Prostate gland (tissue), 2 donors: Measurements from ENCODE around the gene MFF.

ENCODE experiments used
- POLR2A ChIP-seq: fragments of 450-650 bp; IDR thresholded peaks from one replicate; pipeline ENCODE4 v1.6.1; 2016; ENCODE audit warnings: antibody characterized with exemption, mild to moderate bottlenecking
- POLR2AphosphoS5 ChIP-seq: sonication (generic); formaldehyde crosslinking; IDR thresholded peaks from one replicate; pipeline ENCODE4 v1.6.1; 2017; ENCODE audit warnings: antibody characterized with exemption
- TF ChIP-seq, protein P1 (sequence below), 4 experiments: fragments of 200-600 bp in 2 of 4; fragments of 450-650 bp in 2 of 4; sonication (generic) in 2 of 4; IDR thresholded peaks; 1 replicate in 3 of 4; 2 replicates in 1 of 4; pipeline ENCODE4 v1.5.1; 2016 to 2019; ENCODE audit warnings: antibody characterized with exemption in 4 of 4, mild to moderate bottlenecking in 2 of 4, moderate library complexity in 2 of 4

DNA sequence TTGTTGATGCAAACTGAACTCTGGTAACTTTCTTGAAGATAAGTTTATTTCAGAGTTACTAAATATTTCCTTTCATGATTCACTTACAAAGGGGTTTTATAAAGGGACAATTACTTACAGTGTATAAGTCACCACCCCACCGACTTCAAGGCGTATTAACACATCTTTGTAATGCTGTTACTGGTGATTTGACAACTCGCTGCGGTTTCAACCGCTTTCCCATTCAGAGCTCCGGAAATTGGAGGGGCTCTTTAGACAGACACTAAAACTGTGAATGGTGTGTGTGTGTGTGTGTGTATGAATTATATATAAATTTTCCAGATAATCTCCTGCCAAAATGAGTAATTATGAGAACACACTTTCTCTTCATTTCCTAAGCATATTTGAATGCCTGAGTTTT is 49.1 kb downstream of the MFF start:
- TF ChIP-seq, protein P1, sequence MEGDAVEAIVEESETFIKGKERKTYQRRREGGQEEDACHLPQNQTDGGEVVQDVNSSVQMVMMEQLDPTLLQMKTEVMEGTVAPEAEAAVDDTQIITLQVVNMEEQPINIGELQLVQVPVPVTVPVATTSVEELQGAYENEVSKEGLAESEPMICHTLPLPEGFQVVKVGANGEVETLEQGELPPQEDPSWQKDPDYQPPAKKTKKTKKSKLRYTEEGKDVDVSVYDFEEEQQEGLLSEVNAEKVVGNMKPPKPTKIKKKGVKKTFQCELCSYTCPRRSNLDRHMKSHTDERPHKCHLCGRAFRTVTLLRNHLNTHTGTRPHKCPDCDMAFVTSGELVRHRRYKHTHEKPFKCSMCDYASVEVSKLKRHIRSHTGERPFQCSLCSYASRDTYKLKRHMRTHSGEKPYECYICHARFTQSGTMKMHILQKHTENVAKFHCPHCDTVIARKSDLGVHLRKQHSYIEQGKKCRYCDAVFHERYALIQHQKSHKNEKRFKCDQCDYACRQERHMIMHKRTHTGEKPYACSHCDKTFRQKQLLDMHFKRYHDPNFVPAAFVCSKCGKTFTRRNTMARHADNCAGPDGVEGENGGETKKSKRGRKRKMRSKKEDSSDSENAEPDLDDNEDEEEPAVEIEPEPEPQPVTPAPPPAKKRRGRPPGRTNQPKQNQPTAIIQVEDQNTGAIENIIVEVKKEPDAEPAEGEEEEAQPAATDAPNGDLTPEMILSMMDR (IDR thresholded peaks at IDR 0.05), result no peak
- no peak for TF ChIP-seq POLR2A
- TF ChIP-seq POLR2AphosphoS5, result no peak
